ENCODE results near the gene KCNQ5.

KCNQ5 gene

DNA sequence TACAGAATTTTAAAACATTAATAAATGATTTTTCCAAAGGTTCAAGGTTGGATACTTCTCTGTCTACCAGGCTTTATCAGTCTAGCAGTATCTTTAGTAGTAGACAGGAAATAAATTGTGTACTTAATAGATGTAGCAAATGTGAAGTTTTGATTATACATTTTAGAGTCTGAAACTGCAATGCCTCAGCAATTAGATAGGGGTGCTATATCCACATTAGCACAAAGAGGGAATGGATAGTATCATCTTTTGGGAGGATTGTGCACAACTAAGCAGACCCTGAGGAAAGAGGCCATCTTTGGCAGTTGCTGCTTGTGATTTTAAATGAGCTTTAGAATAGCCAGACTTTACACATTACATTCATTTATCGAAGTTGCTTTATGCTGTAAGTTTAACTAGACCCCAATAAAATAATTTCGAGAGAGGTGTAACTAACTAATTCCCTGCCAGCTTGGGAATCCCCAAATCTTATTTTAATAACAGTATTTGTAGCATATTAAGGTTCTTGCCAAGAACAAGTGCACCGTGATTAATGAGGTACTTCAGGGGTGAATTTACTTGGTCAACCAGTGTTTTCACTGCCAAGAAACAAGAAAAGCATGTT is 2.8 kb downstream of the KCNQ5 start:
- no peak overlapping the region for H3K4me3 ChIP-seq (ENCODE audit: control insufficient read depth, low read depth, low read length)
- TF ChIP-seq, protein P1, sequence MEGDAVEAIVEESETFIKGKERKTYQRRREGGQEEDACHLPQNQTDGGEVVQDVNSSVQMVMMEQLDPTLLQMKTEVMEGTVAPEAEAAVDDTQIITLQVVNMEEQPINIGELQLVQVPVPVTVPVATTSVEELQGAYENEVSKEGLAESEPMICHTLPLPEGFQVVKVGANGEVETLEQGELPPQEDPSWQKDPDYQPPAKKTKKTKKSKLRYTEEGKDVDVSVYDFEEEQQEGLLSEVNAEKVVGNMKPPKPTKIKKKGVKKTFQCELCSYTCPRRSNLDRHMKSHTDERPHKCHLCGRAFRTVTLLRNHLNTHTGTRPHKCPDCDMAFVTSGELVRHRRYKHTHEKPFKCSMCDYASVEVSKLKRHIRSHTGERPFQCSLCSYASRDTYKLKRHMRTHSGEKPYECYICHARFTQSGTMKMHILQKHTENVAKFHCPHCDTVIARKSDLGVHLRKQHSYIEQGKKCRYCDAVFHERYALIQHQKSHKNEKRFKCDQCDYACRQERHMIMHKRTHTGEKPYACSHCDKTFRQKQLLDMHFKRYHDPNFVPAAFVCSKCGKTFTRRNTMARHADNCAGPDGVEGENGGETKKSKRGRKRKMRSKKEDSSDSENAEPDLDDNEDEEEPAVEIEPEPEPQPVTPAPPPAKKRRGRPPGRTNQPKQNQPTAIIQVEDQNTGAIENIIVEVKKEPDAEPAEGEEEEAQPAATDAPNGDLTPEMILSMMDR (IDR thresholded peaks at IDR 0.05; ENCODE audit: control insufficient read depth, insufficient read depth, low read depth, low read length, missing control alignments), result peak; percentile 62
- DNase-seq (ENCODE audit: low read depth), result no peak

DNA sequence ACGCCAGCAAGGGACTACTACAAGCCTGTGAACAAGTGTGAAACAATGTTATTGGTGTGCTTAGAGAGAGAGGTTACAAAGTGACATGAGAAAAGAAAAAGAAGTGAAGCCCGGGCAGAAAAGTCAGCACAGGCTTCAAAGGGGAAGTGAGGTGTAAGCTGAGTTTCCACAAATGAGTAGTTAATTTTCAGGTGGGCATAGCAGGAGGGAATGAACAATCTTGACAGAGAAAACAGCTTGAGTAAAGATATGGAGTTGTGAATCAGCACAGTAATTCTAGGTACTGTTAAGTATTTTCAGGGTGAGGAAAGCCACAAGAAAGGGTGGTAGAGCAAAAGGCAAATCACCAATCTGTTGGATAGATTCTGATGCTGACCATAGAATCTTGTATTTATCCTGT is 4.3 kb downstream of the KCNQ5 start:
- TF ChIP-seq, protein P1 (IDR thresholded peaks at IDR 0.05; ENCODE audit: control insufficient read depth, insufficient read depth, low read depth, low read length, missing control alignments), result no peak
- no peak for DNase-seq (ENCODE audit: low read depth)
- H3K4me3 ChIP-seq (ENCODE audit: control insufficient read depth, low read depth, low read length), result no peak overlapping the region

- TF ChIP-seq, protein P1 (IDR thresholded peaks at IDR 0.05; ENCODE audit: control insufficient read depth, insufficient read depth, low read depth, low read length, missing control alignments), result no peak
- DNase-seq (ENCODE audit: low read depth), result no peak
- no peak overlapping the region for H3K4me3 ChIP-seq (ENCODE audit: control insufficient read depth, low read depth, low read length)
These were observed 5.7 kb downstream of the KCNQ5 start for GRCh38 chr6:72627539-72627938.

DNA sequence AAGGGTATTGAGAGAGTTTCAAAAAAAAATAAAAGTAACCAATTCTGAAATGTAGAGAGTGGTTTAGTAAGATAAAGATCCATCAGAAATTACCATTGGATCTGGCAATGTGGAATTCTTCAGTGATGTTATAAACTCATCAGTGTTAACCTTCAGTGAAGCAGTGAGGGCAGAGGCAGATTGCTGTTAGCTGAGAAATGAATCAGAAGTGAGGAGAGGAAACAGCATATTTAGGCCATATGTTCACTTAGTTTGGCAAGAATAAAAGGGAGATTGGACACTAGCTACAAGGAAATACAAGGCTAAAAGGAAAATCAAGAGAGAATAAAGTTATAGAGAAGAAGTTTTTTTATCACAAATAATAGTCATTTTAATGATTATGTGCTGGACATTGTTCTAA is 9.6 kb downstream of the KCNQ5 start:
- TF ChIP-seq, protein P1 (IDR thresholded peaks at IDR 0.05; ENCODE audit: control insufficient read depth, insufficient read depth, low read depth, low read length, missing control alignments), result no peak
- H3K4me3 ChIP-seq (ENCODE audit: control insufficient read depth, low read depth, low read length), result no peak overlapping the region
- DNase-seq (ENCODE audit: low read depth), result no peak

GRCh38 chr6:72635636-72636035 is 13.8 kb downstream of the KCNQ5 start:
- H3K4me3 ChIP-seq (ENCODE audit: control insufficient read depth, low read depth, low read length), result no peak overlapping the region
- TF ChIP-seq, protein P1 (IDR thresholded peaks at IDR 0.05; ENCODE audit: control insufficient read depth, insufficient read depth, low read depth, low read length, missing control alignments), result no peak
- no peak for DNase-seq (ENCODE audit: low read depth)

DNA sequence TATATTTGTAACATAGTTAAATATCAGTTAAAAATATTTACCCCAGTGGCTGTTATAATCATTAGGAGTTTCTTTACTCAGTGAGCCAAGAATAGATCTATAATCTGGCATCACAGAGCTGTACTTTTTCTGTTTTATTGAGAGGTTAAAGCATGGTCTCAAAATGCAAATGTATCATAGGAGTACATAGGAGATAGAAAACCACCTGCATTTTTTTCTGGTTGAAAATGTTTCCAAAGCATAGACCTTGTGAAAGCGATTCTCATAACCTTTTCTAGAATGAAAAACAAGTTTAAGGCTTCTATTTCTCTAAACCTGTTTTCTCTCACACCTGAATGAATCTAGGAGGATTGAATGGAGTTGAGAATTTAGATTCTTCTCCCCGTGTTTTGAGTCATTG is 14.4 kb downstream of the KCNQ5 start:
- DNase-seq (ENCODE audit: low read depth), result no peak
- TF ChIP-seq, protein P1 (IDR thresholded peaks at IDR 0.05; ENCODE audit: control insufficient read depth, insufficient read depth, low read depth, low read length, missing control alignments), result no peak
- H3K4me3 ChIP-seq (ENCODE audit: control insufficient read depth, low read depth, low read length), result no peak overlapping the region

GRCh38 chr6:72636786-72637185 is 14.9 kb downstream of the KCNQ5 start:
- TF ChIP-seq, protein P1 (IDR thresholded peaks at IDR 0.05; ENCODE audit: control insufficient read depth, insufficient read depth, low read depth, low read length, missing control alignments), result no peak
- DNase-seq (ENCODE audit: low read depth), result no peak
- H3K4me3 ChIP-seq (ENCODE audit: control insufficient read depth, low read depth, low read length), result no peak overlapping the region
